ENCODE results near the gene NFIB.

Gene NFIB

DNA sequence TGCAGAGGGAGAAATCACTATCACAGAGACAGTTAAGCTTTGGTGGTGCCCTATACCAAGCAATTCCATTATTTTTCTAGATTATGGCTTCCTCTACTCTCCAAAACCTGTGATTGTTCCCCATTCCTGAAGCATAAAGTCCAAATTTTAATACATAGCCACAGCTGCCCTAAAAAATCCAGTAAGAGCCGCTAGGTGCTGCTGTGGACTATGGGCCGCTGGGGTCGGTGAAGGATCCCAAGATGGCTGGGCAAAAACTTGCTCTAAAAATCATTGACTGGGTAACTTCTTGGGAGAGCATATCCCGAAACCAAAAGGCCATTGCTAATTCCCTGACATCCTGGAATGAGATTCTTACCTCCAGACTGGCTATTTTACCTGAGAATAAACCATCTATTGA, 245.3 kb downstream of the NFIB start:
- no peak for DNase-seq (ENCODE audit: low read depth)

DNA sequence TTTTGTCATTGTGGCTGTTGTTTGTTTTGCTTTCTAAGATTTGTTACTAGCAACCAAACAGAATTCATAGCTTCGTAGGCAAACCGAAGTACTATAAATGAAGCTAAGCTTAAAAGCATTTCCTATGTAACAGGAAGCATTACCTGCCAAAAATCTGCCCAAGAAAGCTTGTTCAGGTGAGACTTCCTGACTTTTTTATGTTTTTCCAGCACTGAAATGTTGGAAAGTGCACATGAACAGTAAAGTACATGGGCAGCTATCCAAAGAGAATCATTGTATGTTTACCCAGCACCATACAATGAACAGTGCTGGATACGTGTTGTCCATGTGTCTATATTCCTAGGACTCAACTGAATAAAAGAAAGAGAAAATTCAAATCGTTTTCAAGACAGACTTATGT, 247.1 kb downstream of the NFIB start:
- DNase-seq (ENCODE audit: low read depth) = no peak

DNA sequence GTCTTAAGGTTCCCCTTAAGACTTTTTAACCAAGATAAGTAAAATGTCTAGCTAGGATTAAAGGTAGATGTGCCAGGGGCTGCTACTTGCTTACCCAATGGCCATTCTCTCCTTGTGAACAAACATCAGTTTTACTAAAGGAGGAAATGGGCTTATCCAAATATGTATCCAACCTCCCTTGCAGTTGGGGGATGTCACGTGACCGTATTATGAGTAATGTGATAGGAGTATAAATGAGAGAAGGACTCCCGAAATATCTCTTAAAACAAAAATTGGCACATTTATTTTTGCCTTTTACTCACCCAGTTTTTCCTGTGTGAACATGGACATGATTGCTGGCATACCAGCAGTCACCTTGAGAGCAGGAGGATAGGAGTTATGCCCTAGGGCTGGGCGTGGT, 247.9 kb downstream of the NFIB start:
- DNase-seq (ENCODE audit: low read depth) = no peak

GRCh38 chr9:14064940-14065339, 249.0 kb downstream of the NFIB start:
- DNase-seq (ENCODE audit: low read depth) = no peak

DNA sequence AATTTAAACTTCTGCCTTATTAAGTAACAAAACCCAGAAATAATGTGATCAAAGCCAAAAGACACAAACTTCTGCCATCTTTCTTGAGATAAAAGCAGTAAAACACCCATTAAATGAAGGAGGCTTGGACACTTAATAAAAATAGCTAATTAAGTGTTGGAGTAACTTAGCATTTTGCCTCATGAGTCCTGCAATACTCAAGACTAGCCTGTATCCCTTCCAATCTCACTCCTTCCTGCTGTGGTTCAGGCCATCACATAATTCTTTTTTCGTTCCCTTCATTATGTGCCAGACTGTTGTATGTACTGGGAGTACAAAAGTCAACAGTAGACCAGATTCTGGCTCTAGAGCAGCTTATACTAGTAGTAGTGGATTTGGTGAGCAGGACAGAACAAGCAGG, 250.2 kb downstream of the NFIB start:
- DNase-seq (ENCODE audit: low read depth) = no peak

DNA sequence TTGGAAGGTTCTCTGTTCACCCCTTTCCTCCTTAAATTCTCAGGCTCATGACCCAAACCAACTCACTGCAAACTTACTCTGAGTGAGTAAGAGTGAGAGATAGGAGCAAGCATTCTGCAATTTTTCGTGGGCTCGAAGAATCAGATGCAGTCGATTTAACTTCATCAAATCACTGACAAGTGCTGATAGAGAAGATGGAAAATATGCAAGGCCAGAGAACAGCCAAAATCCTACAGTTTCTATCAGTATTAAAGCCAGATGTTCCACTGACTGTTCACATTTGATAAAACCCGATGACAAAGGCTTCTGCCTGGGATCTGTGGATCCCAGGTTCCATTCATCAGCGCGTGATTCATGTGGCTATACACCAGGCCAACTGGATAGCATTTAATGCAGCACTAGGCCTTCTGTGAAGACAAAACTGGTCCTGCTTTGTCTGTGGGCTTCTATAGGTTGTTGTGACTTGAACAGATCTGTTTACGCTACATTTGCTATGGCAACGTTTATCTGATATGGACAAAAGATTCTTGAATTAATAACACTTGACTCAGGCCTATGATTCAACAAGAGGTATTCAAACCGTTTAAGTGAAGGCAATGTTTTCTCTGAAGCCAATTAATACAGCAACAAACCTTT, 251.2 kb downstream of the NFIB start:
- no peak for DNase-seq (ENCODE audit: low read depth)

DNA sequence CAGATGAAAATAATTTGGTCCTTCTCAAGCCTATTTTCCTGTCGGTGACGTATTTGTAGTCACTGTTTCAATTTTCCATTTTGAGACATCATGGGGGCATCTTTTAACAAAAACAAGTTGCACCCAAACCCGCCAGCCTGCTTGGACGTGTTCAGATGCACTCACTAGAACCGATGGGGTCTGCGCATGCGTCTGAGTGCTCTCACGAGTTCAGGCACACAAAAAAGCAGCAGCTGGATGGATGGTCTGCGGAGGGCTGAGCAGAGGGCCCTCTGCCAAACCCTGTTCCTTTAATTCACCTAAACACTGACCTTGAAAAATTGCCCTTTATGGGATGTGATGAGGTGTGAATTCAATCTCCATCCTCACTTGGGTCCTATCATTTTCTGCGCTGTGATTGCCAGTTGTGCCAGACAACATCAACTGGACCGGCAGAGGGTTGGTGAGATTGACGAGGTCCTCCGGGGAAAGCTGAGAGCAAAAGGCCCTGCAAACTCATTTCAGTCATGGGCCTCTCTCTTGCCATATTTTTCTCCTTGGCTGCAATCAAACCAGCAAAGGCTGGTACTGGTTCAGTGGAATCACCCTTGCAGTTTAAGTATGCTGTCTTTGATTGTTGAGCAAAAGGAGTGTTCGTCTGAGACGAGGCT, 251.9 kb downstream of the NFIB start:
- DNase-seq (ENCODE audit: low read depth) = no peak

- no peak for DNase-seq (ENCODE audit: low read depth)
Observed at GRCh38 chr9:14058325-14058688, 255.6 kb downstream of the NFIB start.

DNA sequence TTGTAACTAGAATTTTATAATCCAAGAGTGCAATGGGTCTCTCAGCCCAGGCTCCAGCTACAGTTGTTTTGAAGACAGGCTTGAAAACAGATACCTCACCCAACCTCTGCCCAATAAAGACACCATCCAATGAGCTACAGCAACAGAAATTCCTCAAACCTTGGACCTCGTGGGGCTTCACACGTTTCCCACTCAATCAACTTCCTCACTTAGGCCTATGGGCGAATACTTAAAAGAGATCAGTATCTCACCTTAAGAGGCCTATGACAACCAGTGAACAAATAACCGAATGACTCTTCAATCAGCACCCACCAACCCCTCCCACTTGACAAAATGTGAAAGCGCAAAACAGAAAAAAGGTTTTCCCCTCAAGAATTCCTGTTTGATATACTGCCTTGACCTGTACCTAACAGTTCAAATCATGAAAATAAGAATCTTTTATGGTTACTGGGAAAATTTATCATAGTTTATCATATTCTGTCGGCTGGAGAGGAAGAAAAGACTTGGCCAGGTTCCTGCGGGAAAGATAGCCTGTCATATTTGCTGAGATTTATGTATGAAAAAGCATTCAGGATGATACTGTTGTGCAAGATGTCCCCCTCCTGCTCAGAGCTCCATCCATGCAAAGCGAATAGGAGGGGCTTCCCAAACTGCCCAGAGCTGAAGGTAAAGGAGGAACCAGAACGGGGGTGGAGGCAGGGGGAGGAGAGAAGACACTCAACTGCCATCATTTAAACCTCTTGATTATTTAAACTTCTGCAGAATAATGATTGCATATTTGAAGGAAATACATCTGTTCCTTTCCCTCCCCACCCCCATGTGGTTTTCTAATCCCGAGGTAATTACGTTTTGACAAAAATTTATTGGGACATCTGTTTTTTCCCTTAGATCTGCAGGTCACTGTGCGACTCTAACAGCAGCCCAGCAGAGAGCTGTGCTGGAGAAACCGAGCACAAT, 256.3 kb downstream of the NFIB start:
- no peak for DNase-seq (ENCODE audit: low read depth)

GRCh38 chr9:14056316-14056861, 257.6 kb downstream of the NFIB start:
- no peak for DNase-seq (ENCODE audit: low read depth)

GRCh38 chr9:14054096-14054495, 259.8 kb downstream of the NFIB start:
- DNase-seq (ENCODE audit: low read depth) = no peak

DNA sequence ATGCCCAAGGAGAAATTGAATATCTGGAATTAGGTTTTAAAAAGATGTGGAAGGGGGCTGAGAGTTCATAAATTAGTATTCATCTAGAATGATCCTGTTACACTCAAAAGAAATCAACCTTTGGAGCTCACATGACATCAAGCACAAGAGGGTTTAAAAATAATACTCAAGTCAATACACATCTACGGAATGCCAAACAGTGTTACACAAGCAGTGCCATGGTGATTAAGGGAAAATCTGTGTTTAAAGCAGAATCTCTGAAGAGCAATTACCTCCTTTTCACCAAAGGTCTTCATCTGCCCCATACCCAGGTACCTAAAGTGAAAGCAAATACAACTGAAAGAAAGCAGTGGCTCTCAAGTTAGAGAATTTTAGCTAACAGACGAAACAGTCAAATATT, 261.6 kb downstream of the NFIB start:
- DNase-seq (ENCODE audit: low read depth) = no peak

DNA sequence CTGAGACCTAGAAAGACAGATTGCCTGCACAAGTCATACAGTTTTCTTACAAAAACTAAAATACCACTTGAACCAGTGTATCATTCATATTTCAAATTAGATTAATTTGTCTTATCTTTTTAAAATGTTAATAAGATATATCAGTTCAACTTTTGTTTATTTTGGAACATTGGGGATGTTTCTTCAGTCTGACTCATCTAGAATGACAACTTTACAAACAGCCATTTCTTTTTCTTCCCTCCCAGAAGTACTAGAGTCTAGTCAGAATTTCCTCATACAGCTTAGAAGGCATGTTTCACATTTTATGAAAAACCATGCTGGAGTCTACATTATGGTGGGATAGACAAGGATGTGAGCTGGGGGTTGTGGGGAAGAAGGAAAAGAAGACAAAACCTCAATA, 262.5 kb downstream of the NFIB start:
- DNase-seq (ENCODE audit: low read depth) = no peak

- DNase-seq (ENCODE audit: low read depth) = no peak
Observed at GRCh38 chr9:14043483-14043882, 270.5 kb downstream of the NFIB start.

- DNase-seq (ENCODE audit: low read depth) = no peak
Observed at GRCh38 chr9:14037331-14037730, 276.6 kb downstream of the NFIB start.

GRCh38 chr9:14033067-14033466, 280.9 kb downstream of the NFIB start:
- DNase-seq (ENCODE audit: low read depth) = no peak
